Measurements from ENCODE around the gene CLASP2.

DNA sequence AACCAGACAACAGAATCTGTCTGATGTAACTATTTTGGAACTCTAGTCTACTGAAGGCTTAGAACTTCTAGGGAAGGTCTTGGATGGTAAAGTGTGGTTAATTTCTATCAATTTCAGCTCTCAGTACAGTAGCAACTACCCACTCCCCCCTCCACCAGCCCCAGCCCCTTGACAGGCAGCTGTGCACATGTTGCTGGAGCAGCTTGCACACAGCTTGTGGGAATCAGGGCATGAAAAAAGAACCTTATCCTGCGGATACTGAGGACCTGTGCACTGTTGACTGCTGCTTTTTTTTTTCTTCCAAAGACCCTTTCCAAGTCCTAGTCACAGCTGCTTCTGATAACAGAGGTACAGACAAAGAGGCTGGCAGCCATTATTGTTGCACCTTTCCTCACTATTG lies 196.3 kb downstream of the CLASP2 start:
- no peak for TF ChIP-seq CTCF (IDR thresholded peaks at IDR 0.05; ENCODE audit: borderline replicate concordance, extremely low read depth, low read length, poor library complexity, severe bottlenecking)
- TF ChIP-seq EZH2 (IDR thresholded peaks at IDR 0.05; ENCODE audit: borderline replicate concordance, low read depth, low read length, severe bottlenecking): no peak

Measured in DND-41 (cell line).